Uterus (tissue), 4 donors: Measurements from ENCODE around the gene GLS. TPM values are rescaled to one million over a fixed set of nuclear protein-coding genes. Genes with fewer than 3 reads are reported as not detected.

Source experiments
- total RNA-seq, 4 donors: library from RNA; depleted of rRNA in 3 of 4; stranded (reverse); fragments of >200 nt in 3 of 4; gene quantifications; one replicate each; pipeline versions ENCODE4 v1.1.0 to v1.2.4, GENCODE V29; 2014 to 2023
- donor health status: DM: yes; HTN: yes; CAD: no.

Gene GLS
- total RNA-seq, 4 donors from 2014 or later: 89.7 to 202 (median 156) TPM

Other genes with a start within 250 kb of the GLS start
- 100 to 1,000 TPM in 1 of 4 donors, 10 to 100 TPM in 3; 59.2 to 132 (median 78.2) TPM for gene NAB1, start 231.7 kb upstream of the GLS start, total RNA-seq
- gene STAT1, start 133.3 kb downstream of the GLS start, total RNA-seq: 10 to 100 TPM; 20.7 to 83.0 (median 56.1) TPM